Mesenchymal stem cell (in vitro differentiated cells and primary cell): ENCODE measurements around the gene SNX33.

Experiments
- DNase-seq: peaks from one replicate; pipeline ENCODE4 v3.0.0-alpha.2; 2013
- H2AFZ ChIP-seq: one replicate; pipeline ENCODE4 v1.6.1; 2013; ENCODE audit warnings: low read depth, mild to moderate bottlenecking, control low read depth, inconsistent platforms, low read length, moderate library complexity
- H2AK5ac ChIP-seq: 2 replicates; pipeline ENCODE4 v1.6.1; 2013; ENCODE audit warnings: low read length, moderate library complexity, mild to moderate bottlenecking, inconsistent platforms; ENCODE audit not compliant: severe bottlenecking
- H2BK120ac ChIP-seq: one replicate; pipeline ENCODE4 v1.6.1; 2013; ENCODE audit warnings: low read depth, mild to moderate bottlenecking, inconsistent platforms, low read length, moderate library complexity
- H2BK12ac ChIP-seq, 2 experiments: one replicate each; pipeline ENCODE4 v1.6.1; 2013; ENCODE audit warnings: inconsistent platforms in 2 of 2, low read length in 2 of 2, mild to moderate bottlenecking in 2 of 2, moderate library complexity in 2 of 2, control low read depth in 1 of 2
- H2BK15ac ChIP-seq: one replicate; pipeline ENCODE4 v1.6.1; 2013; ENCODE audit warnings: mild to moderate bottlenecking, low read depth, inconsistent platforms; ENCODE audit not compliant: poor library complexity, severe bottlenecking
- H2BK5ac ChIP-seq: 2 replicates; pipeline ENCODE4 v1.6.1; 2013; ENCODE audit warnings: low read depth, mild to moderate bottlenecking, low read length, control low read depth, inconsistent platforms; ENCODE audit not compliant: poor library complexity, severe bottlenecking
- H3K14ac ChIP-seq, 2 experiments: one replicate each; pipeline ENCODE4 v1.6.1; 2013; ENCODE audit warnings: inconsistent platforms in 2 of 2, low read length in 2 of 2, control low read depth in 1 of 2, mild to moderate bottlenecking in 1 of 2, moderate library complexity in 1 of 2
- H3K18ac ChIP-seq, 2 experiments: one replicate each; pipeline ENCODE4 v1.6.1; 2013; ENCODE audit warnings: inconsistent platforms in 2 of 2, low read length in 2 of 2, control low read depth in 1 of 2, low read depth in 1 of 2, mild to moderate bottlenecking in 1 of 2
- H3K23ac ChIP-seq, 2 experiments: one replicate each; pipeline ENCODE4 v1.6.1; 2013; ENCODE audit warnings: inconsistent platforms in 2 of 2, low read length in 2 of 2, mild to moderate bottlenecking in 2 of 2, moderate library complexity in 2 of 2, control low read depth in 1 of 2
- H3K27ac ChIP-seq: 2 replicates; pipeline ENCODE4 v1.5.1; 2013; ENCODE audit warnings: mild to moderate bottlenecking, moderate library complexity, low read length, control low read depth, inconsistent platforms; ENCODE audit not compliant: poor library complexity, severe bottlenecking
- H3K27me3 ChIP-seq, 2 experiments: 2 replicates each; pipeline versions ENCODE4 v1.6.1 to v1.7.0; 2013; ENCODE audit warnings: low read length in 2 of 2, mild to moderate bottlenecking in 2 of 2, moderate library complexity in 2 of 2, control low read depth in 1 of 2, inconsistent platforms in 1 of 2; ENCODE audit not compliant: control insufficient read depth in 1 of 2, insufficient read depth in 1 of 2
- H3K36me3 ChIP-seq, 2 experiments: 2 replicates each; pipeline versions ENCODE4 v1.6.1 to v1.7.0; 2013; ENCODE audit warnings: low read length in 2 of 2, control low read depth in 1 of 2, inconsistent platforms in 1 of 2, low read depth in 1 of 2, mild to moderate bottlenecking in 1 of 2; ENCODE audit not compliant: insufficient read depth in 2 of 2, control insufficient read depth in 1 of 2
- H3K4ac ChIP-seq, 2 experiments: one replicate each; pipeline ENCODE4 v1.6.1; 2013; ENCODE audit warnings: inconsistent platforms in 2 of 2, low read length in 2 of 2, mild to moderate bottlenecking in 2 of 2, moderate library complexity in 2 of 2, control low read depth in 1 of 2, low read depth in 1 of 2
- H3K4me1 ChIP-seq: 2 replicates; pipeline ENCODE4 v1.6.1; 2013; ENCODE audit warnings: low read depth, low read length, control low read depth; ENCODE audit not compliant: control insufficient read depth, insufficient read depth
- H3K4me2 ChIP-seq: 2 replicates; pipeline ENCODE4 v1.6.1; 2013; ENCODE audit warnings: low read length, mild to moderate bottlenecking, inconsistent platforms; ENCODE audit not compliant: poor library complexity, severe bottlenecking
- H3K4me3 ChIP-seq, 2 experiments: 2 replicates each; pipeline versions ENCODE4 v1.5.1 to v1.7.0; 2013; ENCODE audit warnings: low read length in 2 of 2, mild to moderate bottlenecking in 2 of 2, control low read depth in 1 of 2, low read depth in 1 of 2; ENCODE audit not compliant: insufficient read depth in 1 of 2
- H3K79me1 ChIP-seq: replicated peaks from 2 replicates; pipeline ENCODE4 v1.6.1; 2013; ENCODE audit warnings: mild to moderate bottlenecking, control low read depth, low read length, inconsistent platforms; ENCODE audit not compliant: poor library complexity, severe bottlenecking
- H3K9ac ChIP-seq: 2 replicates; pipeline ENCODE4 v1.7.0; 2013; ENCODE audit warnings: mild to moderate bottlenecking, low read length, moderate library complexity
- H3K9me3 ChIP-seq: 2 replicates; pipeline ENCODE4 v1.7.0; 2013; ENCODE audit warnings: mild to moderate bottlenecking, low read length; ENCODE audit not compliant: control insufficient read depth
- H4K8ac ChIP-seq: one replicate; pipeline ENCODE4 v1.6.1; 2013; ENCODE audit warnings: inconsistent platforms, mild to moderate bottlenecking, low read length, moderate library complexity
- H4K91ac ChIP-seq: one replicate; pipeline ENCODE4 v1.6.1; 2013; ENCODE audit warnings: mild to moderate bottlenecking, low read length, inconsistent platforms
- WGBS: methylation state at CpG from one replicate; pipeline ENCODE4 v1.1.7; 2013; ENCODE audit warnings: mixed read lengths; 5-methylcytosine and 5-hydroxymethylcytosine counted together

SNX33 gene

GRCh38 chr15:75662823-75663519, 15.3 kb downstream of the SNX33 start:
- Histone ChIP-seq H3K4ac (peak overlapping the region in 1 of 2 experiments; percentile 71), H3K27me3 (no peaks in the 10 kb centered on the region), H2AFZ (no peak overlapping the region), H3K4me3 (no peak overlapping the region), H3K9me3 (no peaks in the 10 kb centered on the region), H4K8ac (peak overlapping the region; percentile 57), H2BK12ac (peak overlapping the region in 1 of 2 experiments; percentile 79), H3K4me2 (no peak overlapping the region), H2BK15ac (no peak overlapping the region), H3K18ac (peak overlapping the region; percentile 23 to 25), H3K23ac (peak overlapping the region in 1 of 2 experiments; percentile 28), H3K9ac (peak overlapping the region; percentile 26), H2AK5ac (peak overlapping the region; percentile 37), H2BK120ac (peak overlapping the region; percentile 69), H4K91ac (peak overlapping the region; percentile 64), H3K27ac (no peak overlapping the region), H3K4me1 (peaks cover 50% of the 10 kb centered on the region), H2BK5ac (no peak overlapping the region), H3K36me3 (peaks cover 37 to 45% of the 10 kb centered on the region in 2 experiments), H3K79me1 (peaks cover 30% of the 10 kb centered on the region), H3K14ac (no peak overlapping the region)
- 93% methylated on average over 7 of the region's 9 CpGs for WGBS
- no peak for DNase-seq

DNA sequence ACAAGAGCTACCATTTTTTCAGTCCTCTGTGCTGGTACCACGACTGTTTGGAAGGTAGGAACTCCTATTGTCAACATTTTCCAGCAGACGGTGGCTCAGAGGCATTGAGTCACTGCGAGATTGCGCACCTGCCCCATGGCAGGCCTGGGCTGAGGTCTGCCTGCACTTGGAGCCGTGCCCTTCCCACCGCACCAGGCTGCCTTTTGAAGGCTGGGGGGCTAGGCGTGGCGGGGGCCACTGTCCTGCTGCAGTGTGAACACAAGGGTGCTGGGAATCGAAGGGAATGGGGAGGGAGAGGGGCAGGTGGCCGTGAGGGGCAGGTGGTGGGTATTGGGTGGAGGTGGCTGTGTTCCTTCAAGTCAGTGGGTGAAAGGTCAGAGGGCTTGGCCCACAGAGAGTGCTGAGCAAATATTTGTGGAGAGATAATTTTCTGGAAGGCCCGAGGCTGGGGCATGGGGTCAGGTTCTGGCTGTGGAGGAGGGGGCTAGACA, 16.3 kb downstream of the SNX33 start:
- Histone ChIP-seq H4K8ac (peak overlapping the region; percentile 57), H3K4me3 (no peak overlapping the region), H3K9me3 (no peaks in the 10 kb centered on the region), H2BK12ac (peak overlapping the region; percentile 2 to 33), H2BK5ac (peak overlapping the region; percentile 14), H2AK5ac (peak overlapping the region; percentile 3), H3K4me2 (no peak overlapping the region), H3K36me3 (peaks cover 27 to 35% of the 10 kb centered on the region in 2 experiments), H3K9ac (peak overlapping the region; percentile 26), H3K79me1 (peaks cover 29% of the 10 kb centered on the region), H2BK15ac (no peak overlapping the region), H3K27ac (no peak overlapping the region), H3K27me3 (no peaks in the 10 kb centered on the region), H3K23ac (no peak overlapping the region), H3K4me1 (peaks cover 54% of the 10 kb centered on the region), H3K4ac (peak overlapping the region; percentile 2 to 47), H3K14ac (peak overlapping the region in 1 of 2 experiments; percentile 76), H3K18ac (peak overlapping the region in 1 of 2 experiments; percentile 22), H2BK120ac (no peak overlapping the region), H4K91ac (peak overlapping the region; percentile 94), H2AFZ (no peak overlapping the region)
- no peak for DNase-seq
- WGBS = 76% methylated on average over 11 of the region's 11 CpGs

GRCh38 chr15:75666823-75667501, 19.2 kb downstream of the SNX33 start:
- peak overlapping the region; percentile 98 for H4K91ac ChIP-seq
- H3K4me3 ChIP-seq = peak overlapping the region in 1 of 2 experiments; percentile 31
- no peak overlapping the region for H2AFZ ChIP-seq
- peak overlapping the region in 1 of 2 experiments; percentile 75 for H3K14ac ChIP-seq
- peak overlapping the region; percentile 97 for H3K27ac ChIP-seq
- peak overlapping the region; percentile 92 to 94 for H2BK12ac ChIP-seq
- peak overlapping the region; percentile 89 to 97 for H3K18ac ChIP-seq
- peak overlapping the region; percentile 93 for H4K8ac ChIP-seq
- 31% methylated on average over 15 of the region's 15 CpGs for WGBS
- H2BK120ac ChIP-seq = peak overlapping the region; percentile 75
- peak overlapping the region; percentile 94 for H2AK5ac ChIP-seq
- H2BK5ac ChIP-seq = peak overlapping the region; percentile 68
- DNase-seq = peak; percentile 100
- H3K23ac ChIP-seq = no peak overlapping the region
- H3K9ac ChIP-seq = peak overlapping the region; percentile 93
- H3K9me3 ChIP-seq = no peaks in the 10 kb centered on the region
- H3K36me3 ChIP-seq = peaks cover 14 to 15% of the 10 kb centered on the region in 2 experiments
- peaks cover 51% of the 10 kb centered on the region for H3K4me1 ChIP-seq
- peak overlapping the region; percentile 64 to 86 for H3K4ac ChIP-seq
- no peaks in the 10 kb centered on the region for H3K27me3 ChIP-seq
- H3K4me2 ChIP-seq = no peak overlapping the region
- H2BK15ac ChIP-seq = peak overlapping the region; percentile 74
- peaks cover 31% of the 10 kb centered on the region for H3K79me1 ChIP-seq
